ENCODE results near the gene FGF10. TPM values are rescaled to one million over a fixed set of nuclear protein-coding genes. Genes with fewer than 3 reads are reported as not detected.

The FGF10 gene
- total RNA-seq, 1 donor from 2014 or later = not detected

DNA sequence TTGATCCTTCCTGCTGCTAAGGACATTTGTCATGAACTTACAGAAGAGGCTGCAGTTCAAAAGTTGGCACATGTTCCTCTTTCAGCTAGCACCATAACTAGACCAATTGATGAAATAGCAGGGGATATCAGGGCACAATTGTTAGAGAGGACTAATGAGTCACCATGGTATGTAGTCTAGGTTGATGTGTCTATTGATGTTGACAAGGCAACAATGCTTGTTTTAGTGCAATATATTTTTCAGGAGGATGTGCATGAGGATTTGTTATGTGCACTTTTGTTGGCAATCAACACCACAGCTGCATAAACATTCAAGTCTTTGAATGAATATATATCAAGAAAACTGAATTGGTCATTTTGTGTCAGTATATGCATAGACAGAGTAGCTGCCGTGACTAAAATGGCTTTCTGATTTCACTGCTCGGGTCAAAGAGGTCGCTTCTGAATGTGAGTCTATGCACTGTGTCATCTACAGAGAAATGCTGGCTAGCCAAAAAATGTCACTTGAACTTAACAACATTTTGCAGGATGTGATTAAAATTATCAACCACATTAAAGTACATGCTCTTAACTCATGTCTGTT, 68.0 kb downstream of the FGF10 start:
- Mint-ChIP-seq H3K27me3 (no peaks in the 10 kb centered on the region), H3K4me3 (no peak overlapping the region), H3K9me3 (no peaks in the 10 kb centered on the region), H3K36me3 (ENCODE audit: low read depth) (no peaks in the 10 kb centered on the region), H3K27ac (no peak overlapping the region), H3K4me1 (no peaks in the 10 kb centered on the region)
- CTCF ChIA-PET = no interaction called here
- POLR2A ChIA-PET = no interaction called here
- intact Hi-C loops (cut with micrococcal nuclease) = no loop called here
- TF ChIP-seq, protein P1, sequence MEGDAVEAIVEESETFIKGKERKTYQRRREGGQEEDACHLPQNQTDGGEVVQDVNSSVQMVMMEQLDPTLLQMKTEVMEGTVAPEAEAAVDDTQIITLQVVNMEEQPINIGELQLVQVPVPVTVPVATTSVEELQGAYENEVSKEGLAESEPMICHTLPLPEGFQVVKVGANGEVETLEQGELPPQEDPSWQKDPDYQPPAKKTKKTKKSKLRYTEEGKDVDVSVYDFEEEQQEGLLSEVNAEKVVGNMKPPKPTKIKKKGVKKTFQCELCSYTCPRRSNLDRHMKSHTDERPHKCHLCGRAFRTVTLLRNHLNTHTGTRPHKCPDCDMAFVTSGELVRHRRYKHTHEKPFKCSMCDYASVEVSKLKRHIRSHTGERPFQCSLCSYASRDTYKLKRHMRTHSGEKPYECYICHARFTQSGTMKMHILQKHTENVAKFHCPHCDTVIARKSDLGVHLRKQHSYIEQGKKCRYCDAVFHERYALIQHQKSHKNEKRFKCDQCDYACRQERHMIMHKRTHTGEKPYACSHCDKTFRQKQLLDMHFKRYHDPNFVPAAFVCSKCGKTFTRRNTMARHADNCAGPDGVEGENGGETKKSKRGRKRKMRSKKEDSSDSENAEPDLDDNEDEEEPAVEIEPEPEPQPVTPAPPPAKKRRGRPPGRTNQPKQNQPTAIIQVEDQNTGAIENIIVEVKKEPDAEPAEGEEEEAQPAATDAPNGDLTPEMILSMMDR (IDR thresholded peaks at IDR 0.05) = no peak
- ATAC-seq (ENCODE audit: low read depth) (no peak), DNase-seq (no peak)

DNA sequence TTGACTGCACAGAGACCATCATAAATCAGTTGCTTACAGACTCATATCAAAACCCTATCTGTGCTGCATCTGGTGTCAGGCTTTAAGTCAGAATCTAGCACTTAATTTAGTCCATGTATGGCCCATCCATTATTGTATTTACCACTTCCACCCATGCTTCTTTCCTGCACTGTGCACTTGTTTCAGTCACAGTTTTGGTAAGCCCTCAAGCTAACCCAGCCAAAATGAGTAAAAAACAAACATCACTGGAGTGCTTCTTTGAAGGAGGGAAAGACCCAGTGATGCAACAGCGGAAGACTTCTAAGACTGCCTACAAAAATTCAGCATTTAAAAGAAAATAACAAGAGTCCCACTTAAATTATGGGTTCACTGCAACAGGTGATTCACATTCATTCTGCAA, 69.0 kb downstream of the FGF10 start:
- CTCF ChIA-PET = no interaction called here
- H3K4me1 Mint-ChIP-seq = no peaks in the 10 kb centered on the region
- H3K27ac Mint-ChIP-seq = no peak overlapping the region
- POLR2A ChIA-PET = no interaction called here
- intact Hi-C loops (cut with micrococcal nuclease) = no loop called here
- no peaks in the 10 kb centered on the region for H3K36me3 Mint-ChIP-seq (ENCODE audit: low read depth)
- TF ChIP-seq, protein P1 (IDR thresholded peaks at IDR 0.05) = no peak
- no peaks in the 10 kb centered on the region for H3K9me3 Mint-ChIP-seq
- H3K4me3 Mint-ChIP-seq = no peak overlapping the region
- ATAC-seq (ENCODE audit: low read depth) (no peak), DNase-seq (no peak)
- H3K27me3 Mint-ChIP-seq = no peaks in the 10 kb centered on the region

DNA sequence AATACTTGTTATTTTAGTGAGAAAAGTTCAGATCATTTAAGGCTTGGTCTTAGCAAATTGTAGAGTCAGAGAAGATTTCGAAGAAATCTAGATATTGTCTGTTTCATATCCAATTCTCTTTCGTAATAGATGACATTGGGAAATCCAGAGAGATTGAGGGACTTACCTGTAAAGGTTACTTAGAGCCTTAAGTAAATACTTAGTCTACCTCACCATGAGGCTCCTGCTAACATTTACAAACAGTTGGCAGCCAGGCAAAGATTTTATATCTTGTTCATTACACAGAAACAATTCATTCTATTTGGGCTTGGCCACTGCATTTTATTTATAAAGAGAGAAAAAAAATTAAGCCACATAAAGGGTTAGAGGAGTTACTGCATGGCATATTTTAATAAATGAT, 70.3 kb downstream of the FGF10 start:
- TF ChIP-seq, protein P1 (IDR thresholded peaks at IDR 0.05) = no peak
- Mint-ChIP-seq H3K27ac (no peak overlapping the region), H3K36me3 (ENCODE audit: low read depth) (no peaks in the 10 kb centered on the region), H3K4me1 (no peaks in the 10 kb centered on the region), H3K9me3 (no peaks in the 10 kb centered on the region), H3K4me3 (no peak overlapping the region), H3K27me3 (no peaks in the 10 kb centered on the region)
- ChIA-PET CTCF (no interaction called here), POLR2A (no interaction called here)
- ATAC-seq (ENCODE audit: low read depth) (no peak), DNase-seq (no peak)
- intact Hi-C loops (cut with micrococcal nuclease) = no loop called here

DNA sequence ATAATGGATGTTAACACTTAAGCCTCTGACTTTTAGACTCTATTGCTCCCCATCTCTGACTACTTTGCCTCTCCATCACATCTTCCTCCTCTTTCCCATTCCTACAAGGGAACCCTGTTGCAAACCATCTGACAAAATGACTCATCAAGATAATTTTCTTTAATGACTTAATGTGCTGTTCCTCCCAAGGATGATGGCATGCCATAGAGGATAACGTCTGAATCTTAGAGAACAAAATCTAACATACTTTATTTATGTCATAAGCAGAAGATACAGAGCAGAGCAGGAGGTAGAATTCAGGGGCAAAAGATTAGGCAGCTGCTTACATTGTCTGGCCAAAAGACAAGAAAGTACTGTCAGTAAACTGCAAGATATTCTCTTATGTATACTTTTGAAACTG, 76.8 kb downstream of the FGF10 start:
- no peak for ATAC-seq (ENCODE audit: low read depth)
- CTCF ChIA-PET = no interaction called here
- Mint-ChIP-seq H3K4me3 (no peak overlapping the region), H3K4me1 (no peaks in the 10 kb centered on the region), H3K36me3 (ENCODE audit: low read depth) (no peaks in the 10 kb centered on the region), H3K27me3 (no peaks in the 10 kb centered on the region), H3K27ac (no peak overlapping the region), H3K9me3 (no peaks in the 10 kb centered on the region)
- no peak for DNase-seq
- intact Hi-C loops (cut with micrococcal nuclease) = no loop called here
- POLR2A ChIA-PET = no interaction called here
- TF ChIP-seq, protein P1 (IDR thresholded peaks at IDR 0.05) = no peak

DNA sequence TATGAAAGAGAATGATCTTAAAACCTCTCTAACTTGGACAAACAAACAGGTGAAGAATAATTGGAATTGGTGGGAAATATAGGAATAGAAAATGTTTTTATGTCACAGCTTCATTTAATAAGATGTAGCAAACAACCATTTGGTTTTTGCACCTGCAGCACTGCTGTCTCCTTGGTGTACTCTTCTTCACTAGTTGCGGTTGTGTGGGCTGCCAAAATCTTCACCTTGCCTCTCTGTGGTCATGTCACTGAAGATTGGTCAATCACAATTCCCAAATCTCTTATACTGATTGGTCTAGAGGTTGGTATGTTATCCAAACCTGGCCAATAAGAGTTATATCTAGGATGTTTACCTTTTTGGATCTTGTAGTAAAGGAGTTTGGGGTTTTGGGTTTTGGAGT, 88.7 kb downstream of the FGF10 start:
- TF ChIP-seq, protein P1 (IDR thresholded peaks at IDR 0.05) = no peak
- no peak overlapping the region for H3K4me3 Mint-ChIP-seq
- DNase-seq (no peak), ATAC-seq (ENCODE audit: low read depth) (no peak)
- POLR2A ChIA-PET = no interaction called here
- H3K27ac Mint-ChIP-seq = no peak overlapping the region
- no peaks in the 10 kb centered on the region for H3K36me3 Mint-ChIP-seq (ENCODE audit: low read depth)
- intact Hi-C loops (cut with micrococcal nuclease) = no loop called here
- CTCF ChIA-PET = no interaction called here
- no peaks in the 10 kb centered on the region for H3K4me1 Mint-ChIP-seq
- H3K27me3 Mint-ChIP-seq = no peaks in the 10 kb centered on the region
- no peaks in the 10 kb centered on the region for H3K9me3 Mint-ChIP-seq

All from activated B cell treated with CpG ODN at 0.5 μM for 24 hours (primary cell).